ENCODE results near the gene CPN2.

The CPN2 gene

GRCh38 chr3:194352667-194353246 is 1.6 kb upstream of the CPN2 start:
- no peak for DNase-seq (ENCODE audit: low spot score)

DNA sequence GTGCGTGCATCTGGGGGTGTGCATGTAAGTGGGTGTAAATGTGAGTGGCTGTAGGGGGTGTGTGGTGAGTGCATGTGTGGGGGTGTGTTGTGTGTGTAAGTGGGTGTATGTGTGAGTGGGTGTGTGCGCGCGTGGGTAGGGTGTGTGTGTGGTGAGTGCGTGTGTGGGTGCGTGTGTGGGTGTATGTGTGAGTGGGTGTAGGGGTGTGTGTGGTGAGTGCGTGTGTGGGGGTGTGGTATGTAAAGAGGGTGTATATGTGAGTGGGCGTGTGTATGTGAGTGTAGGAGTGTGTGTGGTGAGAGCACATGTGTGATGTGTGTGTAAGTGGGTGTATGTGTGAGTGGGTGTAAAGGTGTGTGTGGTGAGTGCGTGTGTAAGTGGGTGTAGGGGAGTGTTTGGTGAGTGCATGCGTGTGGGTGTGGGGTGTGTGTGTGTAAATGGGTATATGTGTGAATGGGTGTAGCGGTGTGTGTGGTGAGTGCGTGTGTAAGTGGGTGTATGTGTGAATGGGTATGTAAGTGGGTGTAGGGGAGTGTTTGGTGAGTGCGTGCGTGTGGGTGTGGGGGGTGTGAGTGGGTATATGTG is 916 bp upstream of the CPN2 start:
- DNase-seq (ENCODE audit: low spot score) = no peak

DNA sequence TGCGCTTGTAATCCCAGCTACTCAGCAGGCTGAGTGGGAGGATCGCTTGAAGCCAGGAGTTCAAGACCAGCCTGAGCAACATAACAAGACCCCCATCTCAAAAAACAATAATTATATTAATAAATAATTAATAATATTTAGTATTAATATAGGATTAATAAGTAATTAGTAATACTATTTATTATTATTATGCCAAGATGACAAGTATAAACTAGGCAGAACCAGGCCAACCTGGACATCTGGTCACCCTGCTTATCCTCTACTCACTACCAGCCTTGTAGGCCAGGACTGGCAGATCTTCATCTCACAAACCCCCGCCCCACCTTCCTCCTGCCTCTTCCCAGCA is 429 bp downstream of the CPN2 start:
- no peak for DNase-seq (ENCODE audit: low spot score)

- DNase-seq (ENCODE audit: low spot score) = no peak
Observed at GRCh38 chr3:194348354-194348753, 2.8 kb downstream of the CPN2 start.

DNA sequence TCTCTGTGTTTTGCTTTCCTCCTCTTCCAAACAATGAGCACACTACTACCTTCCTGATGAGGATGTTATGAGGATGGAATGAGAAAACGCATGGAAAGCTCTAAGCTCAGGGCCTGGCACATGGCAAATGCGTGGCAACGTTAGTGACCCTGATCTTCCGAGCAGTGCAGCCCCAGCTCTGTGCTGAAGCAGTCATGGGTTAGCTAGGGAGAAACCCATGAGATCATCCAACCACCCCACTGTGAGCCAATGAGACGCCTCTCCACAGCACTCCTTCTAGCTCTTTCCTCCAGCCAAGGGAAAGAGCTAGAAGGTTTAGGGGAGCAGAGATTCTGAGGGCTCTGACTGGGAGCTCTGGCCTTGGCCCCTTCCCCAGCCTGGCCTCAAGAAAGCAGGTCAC is 4.5 kb downstream of the CPN2 start:
- peak; percentile 71 for DNase-seq (ENCODE audit: low spot score)

DNA sequence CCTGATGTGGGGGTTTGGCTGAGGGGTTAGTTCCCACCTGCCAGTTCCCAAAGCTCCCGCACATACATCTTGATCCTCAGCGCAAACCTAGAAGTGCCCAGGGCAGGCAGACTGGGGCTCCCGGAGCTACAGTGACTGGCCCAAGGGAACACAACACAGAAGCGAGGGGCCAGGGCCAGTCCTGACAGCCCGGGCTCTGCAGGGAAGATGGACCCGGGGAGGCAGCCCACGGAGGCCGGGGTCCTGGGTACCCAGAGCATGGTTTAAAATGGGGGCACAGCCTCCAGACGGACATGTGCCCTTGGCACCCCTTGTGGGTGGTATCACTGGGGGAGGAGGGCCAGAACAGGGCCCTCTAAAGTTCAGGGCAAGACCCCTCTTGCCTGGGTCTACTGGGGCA is 5.1 kb downstream of the CPN2 start:
- no peak for DNase-seq (ENCODE audit: low spot score)

GRCh38 chr3:194344012-194344411 is 7.1 kb downstream of the CPN2 start:
- peak; percentile 62 for DNase-seq (ENCODE audit: low spot score)

DNA sequence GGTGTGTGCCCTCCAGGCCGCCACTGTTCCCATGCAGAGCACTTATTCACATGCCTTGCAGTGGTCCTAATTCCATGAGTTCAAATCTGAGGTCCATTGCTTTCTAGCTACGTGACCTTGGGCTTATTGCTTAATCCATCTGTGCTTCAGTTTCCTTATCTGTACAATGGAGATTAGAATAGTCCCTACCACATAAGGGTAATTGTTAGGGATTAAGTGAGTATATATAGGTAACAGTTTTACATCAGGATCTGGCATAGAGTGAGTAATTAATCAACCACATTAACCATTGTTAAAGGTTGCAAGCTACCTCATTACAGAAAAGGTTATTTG is 7.6 kb downstream of the CPN2 start:
- DNase-seq (ENCODE audit: low spot score) = no peak

DNA sequence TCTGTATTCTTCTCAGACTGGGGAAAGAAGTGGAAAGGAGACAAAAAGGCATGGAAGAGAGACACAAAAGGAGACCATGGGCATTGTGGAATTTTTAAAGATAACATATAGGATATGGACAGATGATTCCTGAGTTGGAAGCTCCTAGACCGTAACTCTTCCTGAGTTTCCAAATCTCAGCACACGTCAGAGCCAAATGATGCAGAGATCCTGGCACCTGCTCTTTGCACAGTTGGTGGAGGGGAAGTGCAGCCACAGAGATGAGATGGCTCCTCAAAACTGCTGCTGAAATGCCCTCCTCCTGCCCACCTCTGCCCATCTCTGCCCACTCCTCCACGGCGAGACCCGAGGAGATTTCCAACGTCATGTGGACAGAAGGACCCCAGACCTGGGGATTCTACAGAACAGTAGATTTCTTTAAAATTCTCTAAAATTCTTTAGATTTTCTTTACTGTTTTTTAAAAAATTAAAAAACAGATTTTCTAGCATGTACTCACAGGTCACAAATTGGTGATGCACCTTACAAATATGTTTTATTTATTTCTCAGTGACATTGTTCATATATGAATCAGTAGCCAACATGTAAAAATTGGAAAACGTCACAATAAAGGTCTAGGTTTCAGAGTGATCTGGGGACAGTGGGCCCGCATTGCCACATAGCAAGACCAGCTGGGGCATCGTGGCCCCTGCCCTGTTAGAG is 8.1 kb downstream of the CPN2 start:
- DNase-seq (ENCODE audit: low spot score) = no peak

- no peak for DNase-seq (ENCODE audit: low spot score)
Observed at GRCh38 chr3:194340757-194341400, 10.2 kb downstream of the CPN2 start.

GRCh38 chr3:194339840-194340239 is 11.3 kb downstream of the CPN2 start:
- no peak for DNase-seq (ENCODE audit: low spot score)

DNA sequence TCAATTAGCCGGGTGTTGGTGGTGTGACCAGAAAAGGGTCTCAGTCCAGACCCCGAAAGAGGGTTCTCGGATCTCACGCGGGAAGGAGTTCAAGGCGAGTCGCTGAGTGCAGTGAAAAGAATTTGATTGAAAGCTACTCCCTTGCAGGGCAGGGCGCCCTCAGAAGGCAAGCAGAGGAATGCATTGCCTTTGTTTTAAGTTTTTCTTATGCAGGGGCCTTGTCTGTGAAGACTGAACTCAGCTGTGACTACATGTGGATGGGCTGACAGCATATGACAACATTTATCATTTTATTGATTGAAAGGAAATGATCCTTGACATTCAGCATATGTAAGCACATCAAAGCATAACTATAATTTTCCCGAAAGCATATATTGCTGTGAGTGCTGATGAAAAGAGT is 11.8 kb downstream of the CPN2 start:
- DNase-seq (ENCODE audit: low spot score) = no peak

DNA sequence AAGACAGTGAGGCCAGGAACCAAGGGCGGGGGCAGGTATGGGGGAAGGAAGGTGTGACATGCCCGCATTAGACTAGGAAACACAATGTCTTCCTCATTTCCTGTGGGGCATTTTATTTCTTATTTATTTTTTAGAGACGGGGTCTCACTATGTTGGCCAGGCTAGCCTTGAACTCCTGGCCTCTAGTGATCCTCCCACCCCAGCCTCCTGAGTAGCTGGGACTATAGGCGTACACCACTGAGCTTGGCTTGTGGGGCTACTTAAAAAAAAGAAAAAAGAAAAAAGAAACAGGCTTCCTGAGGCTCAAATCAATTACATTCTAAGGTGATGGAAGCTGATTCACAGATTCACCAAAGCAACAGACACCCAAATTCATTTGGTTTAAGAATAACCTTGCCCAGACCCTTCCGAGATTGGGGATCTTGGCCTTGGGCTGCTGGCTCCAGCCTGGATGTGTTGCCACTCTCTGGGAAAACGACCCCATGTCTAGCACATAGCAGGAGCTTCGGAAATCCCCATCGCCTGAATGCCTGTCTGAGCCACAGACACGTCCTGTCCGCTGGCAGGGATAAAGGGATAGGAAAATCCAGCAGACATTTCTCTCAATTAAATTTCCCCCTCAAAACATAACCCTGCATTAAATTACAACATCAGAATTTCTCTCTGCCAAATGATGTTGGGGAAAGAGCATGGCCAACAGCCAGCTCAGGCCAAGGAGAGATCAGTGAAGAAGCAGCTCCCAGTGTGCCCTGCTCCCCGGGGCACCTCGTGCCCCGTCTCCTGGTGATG is 13.0 kb downstream of the CPN2 start:
- DNase-seq (ENCODE audit: low spot score) = peak; percentile 31

- DNase-seq (ENCODE audit: low spot score) = no peak
Observed at GRCh38 chr3:194336601-194337355, 14.3 kb downstream of the CPN2 start.

DNA sequence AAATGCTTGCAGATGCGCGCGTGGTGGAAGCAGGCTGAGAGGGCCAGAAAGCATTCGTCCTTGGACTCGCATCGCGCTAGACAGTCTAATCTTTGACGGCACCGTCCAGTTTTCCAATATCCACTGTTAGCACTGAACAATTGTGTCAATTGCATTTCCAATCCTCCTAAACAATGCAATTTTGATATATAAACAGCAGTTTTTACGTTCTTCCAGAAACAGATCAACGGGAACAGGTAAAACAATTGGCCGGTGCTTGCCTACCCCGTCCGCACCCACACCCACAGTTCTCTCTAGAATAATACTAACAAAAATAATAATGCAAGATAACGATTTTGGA is 17.2 kb downstream of the CPN2 start:
- DNase-seq (ENCODE audit: low spot score) = no peak

- peak; percentile 84 for DNase-seq (ENCODE audit: low spot score)
Observed at GRCh38 chr3:194333212-194333980, 17.7 kb downstream of the CPN2 start.

- no peak for DNase-seq (ENCODE audit: low spot score)
Observed at GRCh38 chr3:194332858-194333211, 18.3 kb downstream of the CPN2 start.

DNA sequence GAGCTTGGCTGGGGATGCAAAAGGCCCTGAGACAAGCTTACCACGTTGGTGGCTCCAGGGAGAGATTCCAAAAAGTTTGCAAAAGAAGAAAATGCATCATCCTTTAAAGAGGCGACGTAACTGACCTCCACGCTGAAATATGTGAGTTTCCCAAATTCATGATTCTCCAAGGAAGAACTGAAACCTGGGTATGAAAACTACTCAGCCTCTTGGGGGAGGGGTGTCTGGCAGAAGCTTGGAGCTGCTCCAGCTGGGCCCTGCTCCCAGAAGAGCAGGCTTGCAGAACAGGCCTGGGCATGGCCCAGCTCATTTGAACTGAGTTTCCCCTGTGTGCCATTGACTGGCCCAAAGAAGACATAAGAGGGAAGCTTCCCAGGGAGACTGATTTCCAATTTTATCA is 20.5 kb downstream of the CPN2 start:
- peak; percentile 78 for DNase-seq (ENCODE audit: low spot score)

- DNase-seq (ENCODE audit: low spot score) = no peak
Observed at GRCh38 chr3:194330160-194330559, 21.0 kb downstream of the CPN2 start.

GRCh38 chr3:194329583-194329965 is 21.6 kb downstream of the CPN2 start:
- DNase-seq (ENCODE audit: low spot score) = no peak

- no peak for DNase-seq (ENCODE audit: low spot score)
Observed at GRCh38 chr3:194328942-194329582, 22.1 kb downstream of the CPN2 start.
